OCI-LY3 (cell line): Measurements from ENCODE around the gene CDHR5.

Experiments used
- CTCF ChIP-seq: fragments of 200-600, 300-600 bp; sonication (generic); IDR thresholded peaks from 2 replicates; pipeline ENCODE4 v1.5.1; 2014; ENCODE audit warnings: antibody characterized with exemption, low read length, low read depth
- EZH2phosphoT487 ChIP-seq: fragments of 200-600 bp; shearing (Covaris generic); IDR thresholded peaks from 2 replicates; pipeline ENCODE4 v1.6.1; 2018; ENCODE audit warnings: antibody characterized with exemption, mixed run types, low read depth

GRCh38 chr11:643366-643765, 18.6 kb upstream of the CDHR5 start:
- TF ChIP-seq CTCF = no peak
- TF ChIP-seq EZH2phosphoT487 = no peak
